ENCODE measurements around the gene ATP8A2.

DNA sequence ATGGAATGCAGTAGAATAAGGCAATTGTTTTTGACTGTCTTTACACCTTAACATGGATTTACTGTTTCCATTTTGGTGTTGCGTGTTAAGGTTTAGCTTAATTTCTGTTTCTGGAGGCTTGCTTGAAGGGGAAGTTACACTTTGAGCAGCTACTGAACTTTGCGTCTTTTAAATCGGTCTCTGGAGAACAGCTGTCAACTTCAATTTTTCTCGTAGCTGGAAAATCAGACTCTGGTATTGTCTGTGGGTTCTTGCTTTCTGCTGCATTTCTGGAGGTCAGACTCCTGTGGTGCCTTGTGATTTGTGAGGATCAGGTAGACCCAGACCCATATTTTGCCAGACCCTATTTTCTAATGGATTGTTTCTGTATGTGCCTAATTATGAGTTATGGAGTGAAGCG is 146.7 kb downstream of the ATP8A2 start:
- TF ChIP-seq, protein P1, sequence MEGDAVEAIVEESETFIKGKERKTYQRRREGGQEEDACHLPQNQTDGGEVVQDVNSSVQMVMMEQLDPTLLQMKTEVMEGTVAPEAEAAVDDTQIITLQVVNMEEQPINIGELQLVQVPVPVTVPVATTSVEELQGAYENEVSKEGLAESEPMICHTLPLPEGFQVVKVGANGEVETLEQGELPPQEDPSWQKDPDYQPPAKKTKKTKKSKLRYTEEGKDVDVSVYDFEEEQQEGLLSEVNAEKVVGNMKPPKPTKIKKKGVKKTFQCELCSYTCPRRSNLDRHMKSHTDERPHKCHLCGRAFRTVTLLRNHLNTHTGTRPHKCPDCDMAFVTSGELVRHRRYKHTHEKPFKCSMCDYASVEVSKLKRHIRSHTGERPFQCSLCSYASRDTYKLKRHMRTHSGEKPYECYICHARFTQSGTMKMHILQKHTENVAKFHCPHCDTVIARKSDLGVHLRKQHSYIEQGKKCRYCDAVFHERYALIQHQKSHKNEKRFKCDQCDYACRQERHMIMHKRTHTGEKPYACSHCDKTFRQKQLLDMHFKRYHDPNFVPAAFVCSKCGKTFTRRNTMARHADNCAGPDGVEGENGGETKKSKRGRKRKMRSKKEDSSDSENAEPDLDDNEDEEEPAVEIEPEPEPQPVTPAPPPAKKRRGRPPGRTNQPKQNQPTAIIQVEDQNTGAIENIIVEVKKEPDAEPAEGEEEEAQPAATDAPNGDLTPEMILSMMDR (IDR thresholded peaks at IDR 0.05) = no peak
- TF ChIP-seq EP300 (IDR thresholded peaks at IDR 0.05) (no peak), POLR2A (IDR thresholded peaks at IDR 0.05) (no peak)
